Fibroblast of villous mesenchyme (primary cell): Measurements from ENCODE around the gene TIMM23. TPM values are rescaled to one million over a fixed set of nuclear protein-coding genes. Genes with fewer than 3 reads are reported as not detected.
"Not testable (repeated sequence)": the region's sequence is repeated elsewhere in the genome, so short reads cannot be mapped to it uniquely, and the experiment has no call there.

ENCODE experiments used
- DNase-seq: peaks from one replicate; pipeline ENCODE4 v3.0.0-alpha.2; 2010; ENCODE audit warnings: low read depth
- H3K4me3 ChIP-seq: 2 replicates; pipeline ENCODE4 v1.5.1; 2011; ENCODE audit warnings: low read depth, mild to moderate bottlenecking, low read length
- CTCF ChIP-seq: IDR thresholded peaks from 2 replicates; pipeline ENCODE4 v1.5.1; 2012; ENCODE audit warnings: low read depth, mild to moderate bottlenecking, low read length; ENCODE audit not compliant: insufficient read depth
- total RNA-seq: library from RNA; depleted of rRNA; stranded (reverse); fragments of >200 nt; gene quantifications from 2 replicates; pipeline ENCODE4 v1.2.3, GENCODE V29; 2012

The TIMM23 gene
- total RNA-seq, 1 donor, result 79.5 TPM

GRCh38 chr10:46001187-46001756, 29.0 kb downstream of the TIMM23 start:
- DNase-seq, result no peak
- H3K4me3 ChIP-seq, result no peak overlapping the region
- no peak for TF ChIP-seq CTCF

GRCh38 chr10:46002189-46002687, 29.9 kb downstream of the TIMM23 start:
- not testable (repeated sequence) for H3K4me3 ChIP-seq, DNase-seq

- no peak for TF ChIP-seq CTCF
- no peak for DNase-seq
- H3K4me3 ChIP-seq, result no peak overlapping the region
These were observed 30.8 kb downstream of the TIMM23 start for GRCh38 chr10:46002916-46003693.

- no peak for TF ChIP-seq CTCF
- H3K4me3 ChIP-seq, result no peak overlapping the region
- DNase-seq, result no peak
These were observed 32.7 kb downstream of the TIMM23 start for GRCh38 chr10:46004963-46005362.

GRCh38 chr10:46005383-46005782, 33.1 kb downstream of the TIMM23 start:
- no peak overlapping the region for H3K4me3 ChIP-seq
- no peak for DNase-seq
- no peak for TF ChIP-seq CTCF

GRCh38 chr10:46006219-46006618, 33.9 kb downstream of the TIMM23 start:
- TF ChIP-seq CTCF, result no peak
- H3K4me3 ChIP-seq, result no peak overlapping the region
- DNase-seq, result peak; percentile 77

- no peak for TF ChIP-seq CTCF
These were observed 40.5 kb downstream of the TIMM23 start for GRCh38 chr10:46012746-46013145.

More at GRCh38 chr10:46012746-46013145, 40.5 kb downstream of the TIMM23 start:
- H3K4me3 ChIP-seq, result no peak overlapping the region
- DNase-seq, result no peak
